Measurements from ENCODE around the gene TOMM40.

GRCh38 chr19:44927746-44928145, 36.7 kb downstream of the TOMM40 start:
- TF ChIP-seq POLR2AphosphoS5 (IDR thresholded peaks at IDR 0.05): no peak
- TF ChIP-seq, protein P1, sequence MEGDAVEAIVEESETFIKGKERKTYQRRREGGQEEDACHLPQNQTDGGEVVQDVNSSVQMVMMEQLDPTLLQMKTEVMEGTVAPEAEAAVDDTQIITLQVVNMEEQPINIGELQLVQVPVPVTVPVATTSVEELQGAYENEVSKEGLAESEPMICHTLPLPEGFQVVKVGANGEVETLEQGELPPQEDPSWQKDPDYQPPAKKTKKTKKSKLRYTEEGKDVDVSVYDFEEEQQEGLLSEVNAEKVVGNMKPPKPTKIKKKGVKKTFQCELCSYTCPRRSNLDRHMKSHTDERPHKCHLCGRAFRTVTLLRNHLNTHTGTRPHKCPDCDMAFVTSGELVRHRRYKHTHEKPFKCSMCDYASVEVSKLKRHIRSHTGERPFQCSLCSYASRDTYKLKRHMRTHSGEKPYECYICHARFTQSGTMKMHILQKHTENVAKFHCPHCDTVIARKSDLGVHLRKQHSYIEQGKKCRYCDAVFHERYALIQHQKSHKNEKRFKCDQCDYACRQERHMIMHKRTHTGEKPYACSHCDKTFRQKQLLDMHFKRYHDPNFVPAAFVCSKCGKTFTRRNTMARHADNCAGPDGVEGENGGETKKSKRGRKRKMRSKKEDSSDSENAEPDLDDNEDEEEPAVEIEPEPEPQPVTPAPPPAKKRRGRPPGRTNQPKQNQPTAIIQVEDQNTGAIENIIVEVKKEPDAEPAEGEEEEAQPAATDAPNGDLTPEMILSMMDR (IDR thresholded peaks at IDR 0.05): no peak
- TF ChIP-seq POLR2A (IDR thresholded peaks at IDR 0.05): no peak
